Vagina (tissue), 2 donors: ENCODE data around the gene RFX7. TPM values are rescaled to one million over a fixed set of nuclear protein-coding genes. Genes with fewer than 3 reads are reported as not detected.

Source experiments
- DNase-seq, 2 donors: peaks; one replicate each; pipeline ENCODE4 v3.0.0-alpha.2; 2017; ENCODE audit errors: extremely low spot score in 2 of 2
- H3K27ac ChIP-seq: fragments of 200-600 bp; sonication (generic); one replicate; pipeline ENCODE4 v1.5.1; 2019
- H3K27me3 ChIP-seq: fragments of 200-600 bp; sonication (generic); one replicate; pipeline ENCODE4 v1.5.1; 2019
- H3K36me3 ChIP-seq, 2 donors: fragments of 200-600 bp; sonication (generic); one replicate each; pipeline ENCODE4 v1.5.1; 2017 to 2019
- H3K4me1 ChIP-seq: fragments of 200-600 bp; sonication (generic); one replicate; pipeline ENCODE4 v1.5.1; 2019
- H3K4me3 ChIP-seq, 2 donors: fragments of 200-600 bp; sonication (generic); 1 replicate in 1 of 2; 2 replicates in 1 of 2; pipeline ENCODE4 v1.5.1; 2016 to 2019
- H3K9me3 ChIP-seq: fragments of 200-600 bp; sonication (generic); one replicate; pipeline ENCODE4 v1.5.1; 2019
- POLR2A ChIP-seq, 2 donors: fragments of 450-650 bp; IDR thresholded peaks; one replicate each; pipeline ENCODE4 v1.6.1; 2017; ENCODE audit warnings: antibody characterized with exemption in 2 of 2, mild to moderate bottlenecking in 2 of 2, moderate library complexity in 2 of 2
- POLR2AphosphoS5 ChIP-seq, 2 donors: sonication (generic); formaldehyde crosslinking; IDR thresholded peaks; one replicate each; pipeline ENCODE4 v1.9.0; 2017; ENCODE audit warnings: antibody characterized with exemption in 2 of 2, mild to moderate bottlenecking in 2 of 2, low read depth in 1 of 2; ENCODE audit not compliant: insufficient read depth in 1 of 2
- intact Hi-C: fragments of 100-400 bp; cut with DNase I; formaldehyde crosslinking; loops from one replicate; pipeline ENCODE4 v1.15.1; 2023
- total RNA-seq: library from RNA; depleted of rRNA; stranded (reverse); fragments of >200 nt; gene quantifications from one replicate; pipeline ENCODE4 v1.2.3, GENCODE V29; 2016
- TF ChIP-seq, protein P1 (sequence below), 3 experiments: fragments of 450-650 bp in 2 of 3; fragments of 200-600 bp in 1 of 3; sonication (generic) in 1 of 3; IDR thresholded peaks; one replicate each; pipeline ENCODE4 v1.5.1; 2017 to 2019; ENCODE audit warnings: antibody characterized with exemption in 3 of 3, mild to moderate bottlenecking in 2 of 3, moderate library complexity in 2 of 3

The RFX7 gene
- total RNA-seq, 1 donor from 2014 or later: 15.5 TPM

DNA sequence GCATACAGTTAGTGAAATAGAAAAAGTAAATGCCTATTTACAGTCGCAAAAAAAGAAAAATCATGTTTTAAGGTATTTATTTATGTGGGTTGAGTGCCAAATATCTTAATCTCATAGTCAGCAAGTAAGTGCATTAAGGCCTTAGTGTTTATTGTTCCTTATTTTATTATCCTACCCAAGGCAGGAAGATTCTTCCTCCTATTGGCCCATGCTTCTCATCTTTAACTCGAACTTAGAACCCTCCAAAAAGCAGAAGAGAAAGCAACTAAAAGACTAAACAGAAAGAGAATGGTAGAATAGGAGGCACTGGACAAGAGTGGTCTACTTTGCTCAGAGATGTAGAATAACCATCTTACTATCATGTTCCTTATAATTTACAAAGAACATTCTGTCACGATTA, 7.5 kb downstream of the RFX7 start:
- H3K27ac ChIP-seq: no peak overlapping the region
- intact Hi-C loops: no loop called here
- TF ChIP-seq, protein P1, sequence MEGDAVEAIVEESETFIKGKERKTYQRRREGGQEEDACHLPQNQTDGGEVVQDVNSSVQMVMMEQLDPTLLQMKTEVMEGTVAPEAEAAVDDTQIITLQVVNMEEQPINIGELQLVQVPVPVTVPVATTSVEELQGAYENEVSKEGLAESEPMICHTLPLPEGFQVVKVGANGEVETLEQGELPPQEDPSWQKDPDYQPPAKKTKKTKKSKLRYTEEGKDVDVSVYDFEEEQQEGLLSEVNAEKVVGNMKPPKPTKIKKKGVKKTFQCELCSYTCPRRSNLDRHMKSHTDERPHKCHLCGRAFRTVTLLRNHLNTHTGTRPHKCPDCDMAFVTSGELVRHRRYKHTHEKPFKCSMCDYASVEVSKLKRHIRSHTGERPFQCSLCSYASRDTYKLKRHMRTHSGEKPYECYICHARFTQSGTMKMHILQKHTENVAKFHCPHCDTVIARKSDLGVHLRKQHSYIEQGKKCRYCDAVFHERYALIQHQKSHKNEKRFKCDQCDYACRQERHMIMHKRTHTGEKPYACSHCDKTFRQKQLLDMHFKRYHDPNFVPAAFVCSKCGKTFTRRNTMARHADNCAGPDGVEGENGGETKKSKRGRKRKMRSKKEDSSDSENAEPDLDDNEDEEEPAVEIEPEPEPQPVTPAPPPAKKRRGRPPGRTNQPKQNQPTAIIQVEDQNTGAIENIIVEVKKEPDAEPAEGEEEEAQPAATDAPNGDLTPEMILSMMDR (IDR thresholded peaks at IDR 0.05): no peak
- TF ChIP-seq POLR2A (IDR thresholded peaks at IDR 0.05): no peak
- TF ChIP-seq POLR2AphosphoS5 (IDR thresholded peaks at IDR 0.05; ENCODE audit: insufficient read depth in 1 of 2, low read depth in 1 of 2): no peak
- DNase-seq: no peak
- H3K36me3 ChIP-seq: peaks cover 0 to 6% of the 10 kb centered on the region in 2 donors
- no peak overlapping the region for H3K4me3 ChIP-seq
- peaks cover 33% of the 10 kb centered on the region for H3K4me1 ChIP-seq
- H3K9me3 ChIP-seq: peaks cover 6% of the 10 kb centered on the region
- H3K27me3 ChIP-seq: no peaks in the 10 kb centered on the region

DNA sequence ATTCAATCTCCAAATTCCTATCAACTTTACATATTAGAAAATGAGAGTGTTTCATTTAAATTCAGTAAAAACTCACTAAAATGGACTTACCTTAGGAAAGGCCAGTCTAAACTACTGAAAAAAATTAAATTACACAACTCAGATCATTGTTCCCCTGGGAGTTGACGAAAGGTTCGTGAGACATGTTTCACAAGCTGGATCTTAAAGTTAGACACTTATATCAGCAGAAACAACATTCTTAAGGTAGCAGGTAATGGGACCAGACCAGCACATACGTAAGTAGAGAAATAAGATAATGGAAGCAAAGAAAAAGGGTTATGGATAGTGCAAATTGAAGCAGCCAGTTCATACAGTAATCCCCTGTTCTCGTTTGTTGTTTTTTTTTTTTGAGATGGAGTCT, 8.9 kb downstream of the RFX7 start:
- Histone ChIP-seq H3K9me3 (peaks cover 6% of the 10 kb centered on the region), H3K27ac (no peak overlapping the region), H3K4me1 (peaks cover 20% of the 10 kb centered on the region), H3K4me3 (no peak overlapping the region), H3K36me3 (peaks cover 0 to 6% of the 10 kb centered on the region in 2 donors), H3K27me3 (no peaks in the 10 kb centered on the region)
- TF ChIP-seq, protein P1 (IDR thresholded peaks at IDR 0.05): no peak
- no peak for TF ChIP-seq POLR2A (IDR thresholded peaks at IDR 0.05)
- no peak for TF ChIP-seq POLR2AphosphoS5 (IDR thresholded peaks at IDR 0.05; ENCODE audit: insufficient read depth in 1 of 2, low read depth in 1 of 2)
- intact Hi-C loops: no loop called here
- no peak for DNase-seq

DNA sequence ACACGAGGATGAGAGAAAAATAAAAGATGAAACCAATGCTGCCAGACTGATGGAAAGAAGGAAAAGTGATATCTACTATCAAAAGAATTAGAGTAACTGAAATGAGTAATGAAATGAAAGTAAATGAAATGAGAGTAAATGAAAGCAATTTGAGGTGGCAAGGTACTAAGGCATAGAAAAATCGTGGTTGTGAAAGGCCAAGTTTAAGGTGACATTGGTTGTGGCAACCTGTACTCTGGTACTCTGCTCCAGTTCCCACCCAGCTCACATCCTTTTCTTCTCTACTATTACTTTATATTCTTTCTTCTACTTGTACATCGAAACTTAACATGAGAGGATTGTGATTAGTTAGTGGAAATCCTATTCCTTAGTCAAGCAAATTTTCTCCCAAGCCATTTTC, 10.1 kb downstream of the RFX7 start:
- intact Hi-C loops: no loop called here
- Histone ChIP-seq H3K27ac (no peak overlapping the region), H3K9me3 (peaks cover 6% of the 10 kb centered on the region), H3K36me3 (peaks cover 0 to 6% of the 10 kb centered on the region in 2 donors), H3K4me1 (peaks cover 20% of the 10 kb centered on the region), H3K4me3 (no peak overlapping the region), H3K27me3 (no peaks in the 10 kb centered on the region)
- TF ChIP-seq POLR2A (IDR thresholded peaks at IDR 0.05): no peak
- TF ChIP-seq, protein P1 (IDR thresholded peaks at IDR 0.05): no peak
- TF ChIP-seq POLR2AphosphoS5 (IDR thresholded peaks at IDR 0.05; ENCODE audit: insufficient read depth in 1 of 2, low read depth in 1 of 2): no peak
- DNase-seq: no peak

DNA sequence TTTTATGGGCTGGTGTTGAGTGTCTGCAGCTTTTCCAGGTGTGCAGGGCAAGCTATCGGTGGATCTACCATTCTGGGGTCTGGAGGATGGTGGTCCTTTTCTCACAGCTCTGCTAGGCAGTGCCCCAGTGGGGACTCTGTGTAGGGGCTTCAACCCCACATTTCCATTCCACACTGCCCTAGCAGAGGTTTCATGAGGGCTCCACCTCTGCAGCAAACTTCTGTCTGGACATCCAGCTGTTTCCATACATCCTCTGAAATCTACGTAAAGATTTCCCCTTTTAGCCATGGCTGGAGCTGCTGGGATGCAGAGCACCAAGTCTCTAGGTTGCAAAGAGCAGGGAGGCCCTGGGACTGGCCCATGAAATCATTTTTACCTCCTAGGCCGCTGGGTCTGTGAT, 11.6 kb downstream of the RFX7 start:
- Histone ChIP-seq H3K4me1 (peaks cover 17% of the 10 kb centered on the region), H3K36me3 (peaks cover 0 to 11% of the 10 kb centered on the region in 2 donors), H3K27ac (no peak overlapping the region), H3K9me3 (peaks cover 6% of the 10 kb centered on the region), H3K27me3 (no peaks in the 10 kb centered on the region), H3K4me3 (no peak overlapping the region)
- no peak for TF ChIP-seq POLR2AphosphoS5 (IDR thresholded peaks at IDR 0.05; ENCODE audit: insufficient read depth in 1 of 2, low read depth in 1 of 2)
- no peak for TF ChIP-seq POLR2A (IDR thresholded peaks at IDR 0.05)
- TF ChIP-seq, protein P1 (IDR thresholded peaks at IDR 0.05): no peak
- DNase-seq: no peak
- intact Hi-C loops: no loop called here

DNA sequence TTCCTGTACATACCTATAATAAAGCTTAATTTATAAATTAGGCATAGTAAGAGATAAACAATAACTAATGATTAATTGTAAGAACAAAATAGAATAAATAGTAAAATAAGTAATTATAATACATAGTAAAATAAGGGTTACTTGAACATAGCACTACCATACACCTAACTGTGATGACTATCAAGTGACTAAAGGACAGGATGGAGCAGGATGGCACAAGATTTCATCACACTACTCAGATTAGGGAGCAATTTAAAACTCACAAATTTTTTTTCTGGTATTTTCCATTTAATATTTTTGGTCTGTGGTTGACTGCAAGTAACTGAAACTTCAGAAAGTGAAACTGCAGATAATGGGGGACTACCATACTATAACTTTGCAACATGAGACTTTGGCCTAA, 14.8 kb downstream of the RFX7 start:
- Histone ChIP-seq H3K4me1 (peaks cover 6% of the 10 kb centered on the region), H3K27ac (no peak overlapping the region), H3K27me3 (no peaks in the 10 kb centered on the region), H3K4me3 (no peak overlapping the region), H3K9me3 (peaks cover 6% of the 10 kb centered on the region), H3K36me3 (peaks cover 0 to 11% of the 10 kb centered on the region in 2 donors)
- TF ChIP-seq POLR2AphosphoS5 (IDR thresholded peaks at IDR 0.05; ENCODE audit: insufficient read depth in 1 of 2, low read depth in 1 of 2): no peak
- no peak for TF ChIP-seq POLR2A (IDR thresholded peaks at IDR 0.05)
- TF ChIP-seq, protein P1 (IDR thresholded peaks at IDR 0.05): no peak
- intact Hi-C loops: no loop called here
- no peak for DNase-seq
